Measurements from ENCODE around the gene NOX3.
"Not testable (repeated sequence)": the region's sequence is repeated elsewhere in the genome, so short reads cannot be mapped to it uniquely, and the experiment has no call there.

Gene NOX3

GRCh38 chr6:155481215-155481614, 25.6 kb upstream of the NOX3 start:
- H3K4me3 ChIP-seq (replicated peaks; ENCODE audit: low read depth, low read length): no peak overlapping the region
- DNase-seq (ENCODE audit: extremely low read depth, insufficient read length): no peak
- H3K27me3 ChIP-seq (replicated peaks; ENCODE audit: control insufficient read depth, insufficient read depth, low read length): no peaks in the 10 kb centered on the region
- no peaks in the 10 kb centered on the region for H3K36me3 ChIP-seq (ENCODE audit: control insufficient read depth, insufficient read depth, low read length)
- TF ChIP-seq CTCF (IDR thresholded peaks at IDR 0.05; ENCODE audit: insufficient read depth, low read length, poor library complexity, severe bottlenecking): no peak

GRCh38 chr6:155473741-155474140, 18.1 kb upstream of the NOX3 start:
- Histone ChIP-seq H3K4me3 (replicated peaks; ENCODE audit: low read depth, low read length) (no peak overlapping the region), H3K27me3 (replicated peaks; ENCODE audit: control insufficient read depth, insufficient read depth, low read length) (no peaks in the 10 kb centered on the region), H3K36me3 (ENCODE audit: control insufficient read depth, insufficient read depth, low read length) (no peaks in the 10 kb centered on the region)
- TF ChIP-seq CTCF (IDR thresholded peaks at IDR 0.05; ENCODE audit: insufficient read depth, low read length, poor library complexity, severe bottlenecking): no peak
- DNase-seq (ENCODE audit: extremely low read depth, insufficient read length): no peak

- no peaks in the 10 kb centered on the region for H3K27me3 ChIP-seq (replicated peaks; ENCODE audit: control insufficient read depth, insufficient read depth, low read length)
- no peak for TF ChIP-seq CTCF (IDR thresholded peaks at IDR 0.05; ENCODE audit: insufficient read depth, low read length, poor library complexity, severe bottlenecking)
- no peak overlapping the region for H3K4me3 ChIP-seq (replicated peaks; ENCODE audit: low read depth, low read length)
- no peaks in the 10 kb centered on the region for H3K36me3 ChIP-seq (ENCODE audit: control insufficient read depth, insufficient read depth, low read length)
- no peak for DNase-seq (ENCODE audit: extremely low read depth, insufficient read length)
Measured at GRCh38 chr6:155472886-155473285, 17.2 kb upstream of the NOX3 start.

- H3K36me3 ChIP-seq (ENCODE audit: control insufficient read depth, insufficient read depth, low read length); DNase-seq (ENCODE audit: extremely low read depth, insufficient read length); H3K4me3 ChIP-seq (replicated peaks; ENCODE audit: low read depth, low read length); H3K27me3 ChIP-seq (replicated peaks; ENCODE audit: control insufficient read depth, insufficient read depth, low read length): not testable (repeated sequence)
Measured at GRCh38 chr6:155470979-155471616, 15.5 kb upstream of the NOX3 start.

GRCh38 chr6:155468543-155468942, 12.9 kb upstream of the NOX3 start:
- not testable (repeated sequence) for DNase-seq (ENCODE audit: extremely low read depth, insufficient read length); H3K36me3 ChIP-seq (ENCODE audit: control insufficient read depth, insufficient read depth, low read length); H3K4me3 ChIP-seq (replicated peaks; ENCODE audit: low read depth, low read length); H3K27me3 ChIP-seq (replicated peaks; ENCODE audit: control insufficient read depth, insufficient read depth, low read length)

- no peak for TF ChIP-seq CTCF (IDR thresholded peaks at IDR 0.05; ENCODE audit: insufficient read depth, low read length, poor library complexity, severe bottlenecking)
- Histone ChIP-seq H3K36me3 (ENCODE audit: control insufficient read depth, insufficient read depth, low read length) (no peaks in the 10 kb centered on the region), H3K27me3 (replicated peaks; ENCODE audit: control insufficient read depth, insufficient read depth, low read length) (no peaks in the 10 kb centered on the region), H3K4me3 (replicated peaks; ENCODE audit: low read depth, low read length) (no peak overlapping the region)
- DNase-seq (ENCODE audit: extremely low read depth, insufficient read length): no peak
Measured at GRCh38 chr6:155466539-155466938, 10.9 kb upstream of the NOX3 start.

- H3K4me3 ChIP-seq (replicated peaks; ENCODE audit: low read depth, low read length): no peak overlapping the region
- no peaks in the 10 kb centered on the region for H3K36me3 ChIP-seq (ENCODE audit: control insufficient read depth, insufficient read depth, low read length)
- no peak for TF ChIP-seq CTCF (IDR thresholded peaks at IDR 0.05; ENCODE audit: insufficient read depth, low read length, poor library complexity, severe bottlenecking)
- no peak for DNase-seq (ENCODE audit: extremely low read depth, insufficient read length)
- no peaks in the 10 kb centered on the region for H3K27me3 ChIP-seq (replicated peaks; ENCODE audit: control insufficient read depth, insufficient read depth, low read length)
Measured at GRCh38 chr6:155461556-155461955, 5.9 kb upstream of the NOX3 start.
